ENCODE data around the gene PMIS2. TPM values are rescaled to one million over a fixed set of nuclear protein-coding genes. Genes with fewer than 3 reads are reported as not detected.

The PMIS2 gene
- total and polyA plus RNA-seq, 2 of the 8 experiments (the other 6 are each of a cell fraction or from before 2014, with no cell fraction given) = not detected

DNA sequence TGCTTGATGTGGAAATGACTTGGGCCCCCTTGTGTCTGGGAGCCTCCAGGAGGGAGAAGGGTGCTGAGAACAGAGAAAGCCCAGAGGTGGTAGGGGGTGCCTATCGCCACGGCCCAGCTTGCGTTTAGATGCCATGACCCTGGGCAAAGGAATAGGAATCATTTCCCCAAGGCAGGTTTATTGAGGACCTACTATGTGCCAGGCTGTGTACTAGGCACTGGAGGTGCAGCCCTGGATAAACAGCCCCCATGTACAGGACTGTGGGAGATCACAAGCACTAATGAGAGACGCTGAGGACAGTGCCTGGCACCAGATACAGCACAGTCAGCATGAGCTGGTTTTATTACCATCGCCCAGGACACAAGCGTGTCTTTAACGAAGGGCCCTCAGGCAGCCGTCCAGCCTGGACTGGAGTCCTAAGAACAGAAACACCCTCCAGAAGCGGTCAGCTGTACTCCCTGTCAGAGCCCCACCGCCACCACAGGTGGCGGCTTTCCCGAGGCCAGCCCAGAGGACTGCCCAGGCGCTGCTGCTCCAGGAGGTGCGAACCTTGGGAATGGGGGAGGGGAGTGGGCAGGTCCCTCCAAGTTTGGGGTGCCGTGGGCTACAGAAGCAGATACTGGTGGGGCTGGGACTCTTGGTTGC lies 36.0 kb upstream of the PMIS2 start (continued):
- TF ChIP-seq, protein P1, sequence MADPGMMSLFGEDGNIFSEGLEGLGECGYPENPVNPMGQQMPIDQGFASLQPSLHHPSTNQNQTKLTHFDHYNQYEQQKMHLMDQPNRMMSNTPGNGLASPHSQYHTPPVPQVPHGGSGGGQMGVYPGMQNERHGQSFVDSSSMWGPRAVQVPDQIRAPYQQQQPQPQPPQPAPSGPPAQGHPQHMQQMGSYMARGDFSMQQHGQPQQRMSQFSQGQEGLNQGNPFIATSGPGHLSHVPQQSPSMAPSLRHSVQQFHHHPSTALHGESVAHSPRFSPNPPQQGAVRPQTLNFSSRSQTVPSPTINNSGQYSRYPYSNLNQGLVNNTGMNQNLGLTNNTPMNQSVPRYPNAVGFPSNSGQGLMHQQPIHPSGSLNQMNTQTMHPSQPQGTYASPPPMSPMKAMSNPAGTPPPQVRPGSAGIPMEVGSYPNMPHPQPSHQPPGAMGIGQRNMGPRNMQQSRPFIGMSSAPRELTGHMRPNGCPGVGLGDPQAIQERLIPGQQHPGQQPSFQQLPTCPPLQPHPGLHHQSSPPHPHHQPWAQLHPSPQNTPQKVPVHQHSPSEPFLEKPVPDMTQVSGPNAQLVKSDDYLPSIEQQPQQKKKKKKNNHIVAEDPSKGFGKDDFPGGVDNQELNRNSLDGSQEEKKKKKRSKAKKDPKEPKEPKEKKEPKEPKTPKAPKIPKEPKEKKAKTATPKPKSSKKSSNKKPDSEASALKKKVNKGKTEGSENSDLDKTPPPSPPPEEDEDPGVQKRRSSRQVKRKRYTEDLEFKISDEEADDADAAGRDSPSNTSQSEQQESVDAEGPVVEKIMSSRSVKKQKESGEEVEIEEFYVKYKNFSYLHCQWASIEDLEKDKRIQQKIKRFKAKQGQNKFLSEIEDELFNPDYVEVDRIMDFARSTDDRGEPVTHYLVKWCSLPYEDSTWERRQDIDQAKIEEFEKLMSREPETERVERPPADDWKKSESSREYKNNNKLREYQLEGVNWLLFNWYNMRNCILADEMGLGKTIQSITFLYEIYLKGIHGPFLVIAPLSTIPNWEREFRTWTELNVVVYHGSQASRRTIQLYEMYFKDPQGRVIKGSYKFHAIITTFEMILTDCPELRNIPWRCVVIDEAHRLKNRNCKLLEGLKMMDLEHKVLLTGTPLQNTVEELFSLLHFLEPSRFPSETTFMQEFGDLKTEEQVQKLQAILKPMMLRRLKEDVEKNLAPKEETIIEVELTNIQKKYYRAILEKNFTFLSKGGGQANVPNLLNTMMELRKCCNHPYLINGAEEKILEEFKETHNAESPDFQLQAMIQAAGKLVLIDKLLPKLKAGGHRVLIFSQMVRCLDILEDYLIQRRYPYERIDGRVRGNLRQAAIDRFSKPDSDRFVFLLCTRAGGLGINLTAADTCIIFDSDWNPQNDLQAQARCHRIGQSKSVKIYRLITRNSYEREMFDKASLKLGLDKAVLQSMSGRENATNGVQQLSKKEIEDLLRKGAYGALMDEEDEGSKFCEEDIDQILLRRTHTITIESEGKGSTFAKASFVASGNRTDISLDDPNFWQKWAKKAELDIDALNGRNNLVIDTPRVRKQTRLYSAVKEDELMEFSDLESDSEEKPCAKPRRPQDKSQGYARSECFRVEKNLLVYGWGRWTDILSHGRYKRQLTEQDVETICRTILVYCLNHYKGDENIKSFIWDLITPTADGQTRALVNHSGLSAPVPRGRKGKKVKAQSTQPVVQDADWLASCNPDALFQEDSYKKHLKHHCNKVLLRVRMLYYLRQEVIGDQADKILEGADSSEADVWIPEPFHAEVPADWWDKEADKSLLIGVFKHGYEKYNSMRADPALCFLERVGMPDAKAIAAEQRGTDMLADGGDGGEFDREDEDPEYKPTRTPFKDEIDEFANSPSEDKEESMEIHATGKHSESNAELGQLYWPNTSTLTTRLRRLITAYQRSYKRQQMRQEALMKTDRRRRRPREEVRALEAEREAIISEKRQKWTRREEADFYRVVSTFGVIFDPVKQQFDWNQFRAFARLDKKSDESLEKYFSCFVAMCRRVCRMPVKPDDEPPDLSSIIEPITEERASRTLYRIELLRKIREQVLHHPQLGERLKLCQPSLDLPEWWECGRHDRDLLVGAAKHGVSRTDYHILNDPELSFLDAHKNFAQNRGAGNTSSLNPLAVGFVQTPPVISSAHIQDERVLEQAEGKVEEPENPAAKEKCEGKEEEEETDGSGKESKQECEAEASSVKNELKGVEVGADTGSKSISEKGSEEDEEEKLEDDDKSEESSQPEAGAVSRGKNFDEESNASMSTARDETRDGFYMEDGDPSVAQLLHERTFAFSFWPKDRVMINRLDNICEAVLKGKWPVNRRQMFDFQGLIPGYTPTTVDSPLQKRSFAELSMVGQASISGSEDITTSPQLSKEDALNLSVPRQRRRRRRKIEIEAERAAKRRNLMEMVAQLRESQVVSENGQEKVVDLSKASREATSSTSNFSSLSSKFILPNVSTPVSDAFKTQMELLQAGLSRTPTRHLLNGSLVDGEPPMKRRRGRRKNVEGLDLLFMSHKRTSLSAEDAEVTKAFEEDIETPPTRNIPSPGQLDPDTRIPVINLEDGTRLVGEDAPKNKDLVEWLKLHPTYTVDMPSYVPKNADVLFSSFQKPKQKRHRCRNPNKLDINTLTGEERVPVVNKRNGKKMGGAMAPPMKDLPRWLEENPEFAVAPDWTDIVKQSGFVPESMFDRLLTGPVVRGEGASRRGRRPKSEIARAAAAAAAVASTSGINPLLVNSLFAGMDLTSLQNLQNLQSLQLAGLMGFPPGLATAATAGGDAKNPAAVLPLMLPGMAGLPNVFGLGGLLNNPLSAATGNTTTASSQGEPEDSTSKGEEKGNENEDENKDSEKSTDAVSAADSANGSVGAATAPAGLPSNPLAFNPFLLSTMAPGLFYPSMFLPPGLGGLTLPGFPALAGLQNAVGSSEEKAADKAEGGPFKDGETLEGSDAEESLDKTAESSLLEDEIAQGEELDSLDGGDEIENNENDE (IDR thresholded peaks at IDR 0.05; ENCODE audit: insufficient replicate concordance, low read length) = no peak
- no peak for TF ChIP-seq KDM4A (IDR thresholded peaks at IDR 0.05; ENCODE audit: low read depth, low read length, severe bottlenecking)
- TF ChIP-seq SP1 (IDR thresholded peaks at IDR 0.05; ENCODE audit: low read depth, low read length) = no peak
- no peak for TF ChIP-seq GTF2F1 (IDR thresholded peaks at IDR 0.05; ENCODE audit: borderline replicate concordance, low read depth, low read length)
- TF ChIP-seq RNF2 (IDR thresholded peaks at IDR 0.05; ENCODE audit: borderline replicate concordance, low read depth, low read length, missing control alignments, poor library complexity, severe bottlenecking) = no peak
- TF ChIP-seq SRF (IDR thresholded peaks at IDR 0.05; ENCODE audit: low read depth, low read length) = no peak
- no peak for TF ChIP-seq HDAC2 (IDR thresholded peaks at IDR 0.05; ENCODE audit: borderline replicate concordance in 1 of 2, low read depth in 2 of 2, low read length in 2 of 2)
- TF ChIP-seq, protein P2, sequence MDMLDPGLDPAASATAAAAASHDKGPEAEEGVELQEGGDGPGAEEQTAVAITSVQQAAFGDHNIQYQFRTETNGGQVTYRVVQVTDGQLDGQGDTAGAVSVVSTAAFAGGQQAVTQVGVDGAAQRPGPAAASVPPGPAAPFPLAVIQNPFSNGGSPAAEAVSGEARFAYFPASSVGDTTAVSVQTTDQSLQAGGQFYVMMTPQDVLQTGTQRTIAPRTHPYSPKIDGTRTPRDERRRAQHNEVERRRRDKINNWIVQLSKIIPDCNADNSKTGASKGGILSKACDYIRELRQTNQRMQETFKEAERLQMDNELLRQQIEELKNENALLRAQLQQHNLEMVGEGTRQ (IDR thresholded peaks at IDR 0.05; ENCODE audit: low read length) = no peak
